Ectodermal cell (in vitro differentiated cells): ENCODE results near the gene JPT2.
A peak's percentile ranks its signal among the peaks of the same experiment; 100 is the strongest.

Experiments used
- H3K27ac ChIP-seq: 2 replicates; pipeline ENCODE4 v1.7.0; 2013; ENCODE audit warnings: mild to moderate bottlenecking, low read depth, low read length; ENCODE audit not compliant: insufficient read depth, poor library complexity, severe bottlenecking
- H3K27me3 ChIP-seq: 2 replicates; pipeline ENCODE4 v1.7.0; 2013; ENCODE audit warnings: mild to moderate bottlenecking, low read length; ENCODE audit not compliant: insufficient read depth, control insufficient read depth, poor library complexity, severe bottlenecking
- H3K36me3 ChIP-seq: one replicate; pipeline ENCODE4 v1.7.0; 2013; ENCODE audit warnings: low read length; ENCODE audit not compliant: control insufficient read depth, insufficient read depth
- H3K4me1 ChIP-seq: one replicate; pipeline ENCODE4 v1.7.0; 2013; ENCODE audit warnings: low read length; ENCODE audit not compliant: control insufficient read depth, insufficient read depth
- H3K4me3 ChIP-seq: 2 replicates; pipeline ENCODE4 v1.7.0; 2013; ENCODE audit warnings: low read depth, low read length, control low read depth; ENCODE audit not compliant: insufficient read depth
- H3K9me3 ChIP-seq: 2 replicates; pipeline ENCODE4 v1.7.0; 2013; ENCODE audit warnings: mild to moderate bottlenecking, low read length, moderate library complexity; ENCODE audit not compliant: control insufficient read depth
- WGBS, 2 experiments: methylation state at CpG; one replicate each; pipeline ENCODE4 v1.1.7; 2013; ENCODE audit warnings: missing lambda C conversion rate in 2 of 2; 5-methylcytosine and 5-hydroxymethylcytosine counted together

JPT2 gene

DNA sequence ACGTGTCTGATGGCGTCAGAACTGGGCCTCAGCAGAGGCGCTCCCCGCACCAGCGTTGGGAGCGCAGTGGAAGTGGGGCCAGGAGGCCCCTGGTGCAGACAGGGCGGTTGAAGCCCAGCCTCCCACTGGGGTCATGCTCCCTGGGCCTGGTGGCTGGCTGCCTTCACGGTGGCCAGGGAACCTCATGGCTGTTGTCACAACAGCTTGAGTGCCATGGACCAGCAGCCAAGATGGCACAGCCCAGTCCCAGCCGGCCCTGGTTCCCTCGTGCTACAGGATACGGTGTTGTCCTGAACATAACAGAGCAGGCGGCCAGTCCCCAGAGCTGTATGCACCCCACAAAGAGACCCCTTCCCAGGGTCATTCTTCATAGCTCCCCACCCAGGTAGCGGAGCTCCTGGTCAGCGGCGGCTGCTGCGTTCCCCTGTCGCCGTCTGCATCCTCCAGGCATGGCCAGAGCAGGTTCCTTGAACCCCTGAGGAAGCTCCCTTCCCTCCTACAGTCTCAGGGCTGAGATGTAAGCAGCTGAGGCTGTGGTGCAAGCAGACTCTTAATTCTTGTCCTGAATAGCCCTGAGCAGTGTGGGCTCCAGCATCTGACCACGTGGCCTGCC is 63.6 kb downstream of the JPT2 start:
- no peak overlapping the region for H3K27ac ChIP-seq
- H3K4me3 ChIP-seq, result no peak overlapping the region
- H3K36me3 ChIP-seq, result no peaks in the 10 kb centered on the region
- H3K27me3 ChIP-seq, result no peaks in the 10 kb centered on the region
- WGBS, 2 experiments, result 94 to 96% methylated on average over 19 of the region's 19 CpGs
- H3K4me1 ChIP-seq, result no peaks in the 10 kb centered on the region
- no peaks in the 10 kb centered on the region for H3K9me3 ChIP-seq

DNA sequence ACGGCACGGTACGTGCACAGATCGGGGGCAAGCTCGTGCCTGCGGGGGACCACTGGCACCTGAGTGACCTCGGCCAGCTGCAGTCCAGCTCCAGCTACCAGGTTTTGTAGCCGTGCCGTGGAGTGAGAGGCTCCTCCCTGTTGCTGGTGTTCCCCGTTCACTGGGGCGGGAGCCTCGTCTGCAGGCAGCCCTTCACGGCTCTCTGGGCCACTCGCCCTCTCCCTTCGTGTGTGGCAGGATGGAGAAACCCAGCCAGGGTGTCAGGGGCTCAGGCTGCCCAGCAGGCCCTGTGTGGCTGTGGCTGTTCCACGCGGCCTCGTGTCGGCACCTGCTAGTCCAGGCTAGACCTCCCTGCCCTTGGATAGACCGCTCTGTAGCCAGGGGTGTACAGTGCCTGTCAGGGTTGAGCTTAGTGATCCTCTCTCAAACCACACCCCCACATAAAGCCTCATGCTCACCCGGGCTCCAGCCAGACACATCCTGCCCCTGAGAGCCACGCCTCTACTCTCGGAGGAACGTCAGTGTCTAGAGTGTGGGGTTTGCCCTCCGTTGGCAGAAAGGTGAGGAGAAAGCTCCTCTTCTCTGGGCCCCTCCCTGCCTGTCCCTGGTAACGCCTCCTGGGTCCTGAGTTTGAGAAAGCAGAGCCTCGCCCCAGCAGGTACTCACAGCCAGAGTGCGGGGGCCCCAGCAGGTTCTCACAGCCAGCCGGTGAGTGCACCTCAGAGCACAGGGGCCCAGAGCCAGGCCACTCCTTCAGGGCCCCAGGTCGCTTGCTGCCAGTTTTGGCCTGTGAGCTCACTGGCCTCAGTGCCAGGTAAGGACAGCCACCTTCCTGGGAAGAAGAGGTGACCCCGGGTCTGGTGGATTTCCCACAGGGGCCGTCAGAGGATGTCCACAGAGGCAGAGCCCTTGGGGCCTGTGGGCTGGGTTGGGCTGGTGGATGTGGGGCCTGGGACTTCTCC is 65.6 kb downstream of the JPT2 start:
- no peaks in the 10 kb centered on the region for H3K4me1 ChIP-seq
- H3K9me3 ChIP-seq, result no peaks in the 10 kb centered on the region
- H3K27ac ChIP-seq, result no peak overlapping the region
- no peaks in the 10 kb centered on the region for H3K27me3 ChIP-seq
- 94 to 95% methylated on average over 32 of the region's 32 CpGs for WGBS, 2 experiments
- no peak overlapping the region for H3K4me3 ChIP-seq
- peaks cover 4% of the 10 kb centered on the region for H3K36me3 ChIP-seq

GRCh38 chr16:1744338-1744840 is 66.3 kb downstream of the JPT2 start:
- no peak overlapping the region for H3K27ac ChIP-seq

DNA sequence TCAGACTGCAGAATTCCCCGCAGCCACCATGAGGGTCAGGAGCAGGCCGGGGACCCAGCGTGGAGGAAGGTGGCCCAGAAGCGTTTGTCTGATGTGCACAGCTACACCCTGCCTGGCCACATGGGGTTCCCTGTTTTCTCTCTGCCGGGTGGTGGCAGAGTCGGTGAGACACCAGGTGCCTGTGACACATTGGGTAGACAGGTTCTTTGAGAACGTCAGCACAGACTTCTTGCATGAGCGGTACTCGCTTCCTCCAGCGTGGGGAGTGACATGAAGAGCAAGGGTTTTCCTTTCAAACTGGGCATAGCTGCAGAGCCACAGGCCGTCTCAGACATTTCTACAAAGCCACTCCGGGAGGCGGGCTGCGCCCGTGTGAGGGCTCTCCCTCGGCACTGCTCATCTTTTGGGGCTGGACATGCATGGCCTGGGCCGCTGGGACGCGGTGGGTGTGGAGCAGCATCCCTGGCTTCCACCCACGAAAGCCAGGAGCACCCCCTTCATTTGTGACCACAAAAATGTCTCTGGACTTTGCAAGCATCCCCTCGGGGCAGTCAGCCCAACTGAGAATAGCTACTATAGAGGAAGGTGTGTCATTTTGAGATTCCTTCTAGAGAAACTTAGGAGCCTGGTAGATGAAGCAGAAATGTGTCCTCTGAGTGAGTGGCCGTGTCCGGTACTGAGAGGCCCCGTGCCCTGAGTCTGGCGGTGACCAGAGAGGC is 67.3 kb downstream of the JPT2 start:
- Histone ChIP-seq H3K27me3 (no peaks in the 10 kb centered on the region), H3K9me3 (no peaks in the 10 kb centered on the region), H3K36me3 (peaks cover 4% of the 10 kb centered on the region), H3K4me1 (no peaks in the 10 kb centered on the region), H3K4me3 (no peak overlapping the region), H3K27ac (peak overlapping the region; percentile 87)
- WGBS, 2 experiments, result 94 to 95% methylated on average over 25 of the region's 25 CpGs

More at GRCh38 chr16:1744338-1744840, 66.3 kb downstream of the JPT2 start:
- 92% methylated on average over 20 to 24 of the region's 24 CpGs for WGBS, 2 experiments
- Histone ChIP-seq H3K27me3 (no peaks in the 10 kb centered on the region), H3K4me3 (no peak overlapping the region), H3K9me3 (no peaks in the 10 kb centered on the region), H3K4me1 (no peaks in the 10 kb centered on the region), H3K36me3 (peaks cover 4% of the 10 kb centered on the region)

DNA sequence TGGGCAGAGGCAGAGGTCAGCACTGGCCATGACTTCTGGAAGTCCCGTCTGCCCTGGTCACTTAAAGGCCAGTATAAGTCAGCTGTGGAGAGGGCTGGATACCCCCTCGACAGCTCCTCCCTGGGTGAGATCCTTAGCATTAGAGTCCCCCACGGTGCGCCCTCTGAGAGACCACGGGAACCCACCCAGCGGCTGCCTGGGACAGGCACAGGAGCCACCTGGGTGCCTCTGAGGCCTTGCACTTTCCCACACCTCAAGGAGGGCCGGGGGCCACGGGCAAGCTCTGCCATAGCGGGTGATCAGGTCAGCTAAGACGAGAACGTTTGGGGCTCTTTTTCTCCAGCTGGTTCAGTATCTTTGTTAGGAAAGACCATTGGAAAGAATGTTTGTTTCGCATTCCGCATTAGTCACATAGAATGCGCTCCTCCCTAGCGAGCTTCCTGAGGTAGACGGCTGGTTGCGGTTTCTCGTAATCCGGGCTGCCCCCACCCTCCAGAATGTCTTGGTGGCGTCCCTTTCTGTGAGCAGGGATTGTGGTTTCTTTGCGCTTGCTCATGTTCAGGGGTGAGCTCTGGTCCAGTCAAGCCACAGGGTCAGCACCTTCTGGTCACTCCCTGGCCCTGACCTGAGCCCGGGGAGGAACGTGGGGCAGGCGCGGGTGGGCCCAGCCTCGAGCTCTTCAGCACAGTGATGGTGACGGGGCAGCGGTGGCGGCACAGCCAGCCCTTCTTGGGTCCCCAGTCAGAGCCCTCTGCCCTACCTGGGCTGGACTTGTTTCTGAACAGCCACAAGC is 68.0 kb downstream of the JPT2 start:
- Histone ChIP-seq H3K4me1 (no peaks in the 10 kb centered on the region), H3K36me3 (peaks cover 4% of the 10 kb centered on the region), H3K27me3 (no peaks in the 10 kb centered on the region), H3K4me3 (no peak overlapping the region), H3K9me3 (no peaks in the 10 kb centered on the region), H3K27ac (peak overlapping the region; percentile 87)
- 93 to 95% methylated on average over 29 of the region's 29 CpGs for WGBS, 2 experiments

- Histone ChIP-seq H3K4me1 (no peaks in the 10 kb centered on the region), H3K36me3 (peaks cover 4% of the 10 kb centered on the region), H3K27me3 (no peaks in the 10 kb centered on the region), H3K9me3 (no peaks in the 10 kb centered on the region), H3K27ac (peak overlapping the region; percentile 26), H3K4me3 (no peak overlapping the region)
- WGBS, 2 experiments, result 96% methylated on average over 31 of the region's 31 CpGs
Measured at GRCh38 chr16:1746693-1747195, 68.7 kb downstream of the JPT2 start.

DNA sequence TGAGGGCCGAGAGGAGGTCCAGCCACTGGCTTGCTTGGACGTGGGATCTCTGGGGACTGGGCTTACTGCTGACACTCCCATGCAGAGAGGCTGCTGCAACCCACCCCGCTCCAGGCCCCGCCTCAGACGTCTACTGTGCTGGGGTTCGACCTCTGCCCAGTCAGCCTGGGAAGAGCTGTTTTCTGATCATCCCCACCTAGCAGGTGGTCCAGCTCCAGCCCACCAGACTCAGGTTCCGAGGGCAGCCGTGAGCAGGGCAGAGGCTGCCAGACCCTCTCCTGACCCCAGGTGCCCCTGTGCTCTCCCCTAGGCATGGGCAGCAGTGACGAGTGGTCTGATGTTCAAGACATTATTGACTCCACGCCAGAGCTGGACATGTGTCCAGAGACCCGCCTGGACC is 69.9 kb downstream of the JPT2 start:
- Histone ChIP-seq H3K27ac (no peak overlapping the region), H3K27me3 (no peaks in the 10 kb centered on the region), H3K36me3 (peaks cover 9% of the 10 kb centered on the region), H3K4me3 (no peak overlapping the region), H3K9me3 (no peaks in the 10 kb centered on the region), H3K4me1 (no peaks in the 10 kb centered on the region)
- 95% methylated on average over 11 of the region's 11 CpGs for WGBS, 2 experiments

GRCh38 chr16:1749152-1750117 is 71.4 kb downstream of the JPT2 start:
- H3K9me3 ChIP-seq, result no peaks in the 10 kb centered on the region
- H3K36me3 ChIP-seq, result peaks cover 9% of the 10 kb centered on the region
- H3K27ac ChIP-seq, result no peak overlapping the region
- H3K4me1 ChIP-seq, result no peaks in the 10 kb centered on the region
- H3K4me3 ChIP-seq, result no peak overlapping the region
- H3K27me3 ChIP-seq, result no peaks in the 10 kb centered on the region
- WGBS, 2 experiments, result 96 to 97% methylated on average over 26 to 29 of the region's 29 CpGs
